Measurements from ENCODE around the gene AVL9.

Gene AVL9

DNA sequence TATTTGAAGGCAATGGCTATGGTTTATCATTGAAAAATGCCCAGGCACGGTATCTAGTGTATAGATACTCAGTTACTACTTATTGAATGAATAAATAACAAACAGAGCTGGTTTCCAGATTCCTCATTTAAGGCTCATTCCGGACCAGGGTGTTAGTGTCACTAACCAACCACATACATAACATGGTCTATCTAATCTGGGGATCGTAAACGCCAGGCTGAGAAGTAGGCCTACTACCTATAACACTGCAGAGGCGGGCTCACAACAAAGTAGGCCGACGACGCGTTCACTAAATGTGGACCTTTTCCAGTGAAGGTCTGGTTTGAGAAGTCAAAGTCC, 5.5 kb upstream of the AVL9 start:
- Histone ChIP-seq H3K4me3 (replicated peaks; ENCODE audit: insufficient read depth, low read length) (peak overlapping the region; percentile 95), H3K27me3 (ENCODE audit: insufficient read depth, poor library complexity, severe bottlenecking) (no peaks in the 10 kb centered on the region), H3K27ac (replicated peaks) (peak overlapping the region; percentile 92)
- no peak for DNase-seq (ENCODE audit: low read depth in 1 of 2, low spot score in 1 of 2)
- TF ChIP-seq POLR2AphosphoS5 (IDR thresholded peaks at IDR 0.05; ENCODE audit: low read depth) (no peak), SPI1 (IDR thresholded peaks at IDR 0.05; ENCODE audit: borderline replicate concordance, low read depth) (no peak), GABPA (IDR thresholded peaks at IDR 0.05; ENCODE audit: low read depth) (no peak)
- TF ChIP-seq, protein P1, sequence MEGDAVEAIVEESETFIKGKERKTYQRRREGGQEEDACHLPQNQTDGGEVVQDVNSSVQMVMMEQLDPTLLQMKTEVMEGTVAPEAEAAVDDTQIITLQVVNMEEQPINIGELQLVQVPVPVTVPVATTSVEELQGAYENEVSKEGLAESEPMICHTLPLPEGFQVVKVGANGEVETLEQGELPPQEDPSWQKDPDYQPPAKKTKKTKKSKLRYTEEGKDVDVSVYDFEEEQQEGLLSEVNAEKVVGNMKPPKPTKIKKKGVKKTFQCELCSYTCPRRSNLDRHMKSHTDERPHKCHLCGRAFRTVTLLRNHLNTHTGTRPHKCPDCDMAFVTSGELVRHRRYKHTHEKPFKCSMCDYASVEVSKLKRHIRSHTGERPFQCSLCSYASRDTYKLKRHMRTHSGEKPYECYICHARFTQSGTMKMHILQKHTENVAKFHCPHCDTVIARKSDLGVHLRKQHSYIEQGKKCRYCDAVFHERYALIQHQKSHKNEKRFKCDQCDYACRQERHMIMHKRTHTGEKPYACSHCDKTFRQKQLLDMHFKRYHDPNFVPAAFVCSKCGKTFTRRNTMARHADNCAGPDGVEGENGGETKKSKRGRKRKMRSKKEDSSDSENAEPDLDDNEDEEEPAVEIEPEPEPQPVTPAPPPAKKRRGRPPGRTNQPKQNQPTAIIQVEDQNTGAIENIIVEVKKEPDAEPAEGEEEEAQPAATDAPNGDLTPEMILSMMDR (IDR thresholded peaks at IDR 0.05; ENCODE audit: insufficient read depth, low read length): no peak
- TF ChIP-seq, protein P2, sequence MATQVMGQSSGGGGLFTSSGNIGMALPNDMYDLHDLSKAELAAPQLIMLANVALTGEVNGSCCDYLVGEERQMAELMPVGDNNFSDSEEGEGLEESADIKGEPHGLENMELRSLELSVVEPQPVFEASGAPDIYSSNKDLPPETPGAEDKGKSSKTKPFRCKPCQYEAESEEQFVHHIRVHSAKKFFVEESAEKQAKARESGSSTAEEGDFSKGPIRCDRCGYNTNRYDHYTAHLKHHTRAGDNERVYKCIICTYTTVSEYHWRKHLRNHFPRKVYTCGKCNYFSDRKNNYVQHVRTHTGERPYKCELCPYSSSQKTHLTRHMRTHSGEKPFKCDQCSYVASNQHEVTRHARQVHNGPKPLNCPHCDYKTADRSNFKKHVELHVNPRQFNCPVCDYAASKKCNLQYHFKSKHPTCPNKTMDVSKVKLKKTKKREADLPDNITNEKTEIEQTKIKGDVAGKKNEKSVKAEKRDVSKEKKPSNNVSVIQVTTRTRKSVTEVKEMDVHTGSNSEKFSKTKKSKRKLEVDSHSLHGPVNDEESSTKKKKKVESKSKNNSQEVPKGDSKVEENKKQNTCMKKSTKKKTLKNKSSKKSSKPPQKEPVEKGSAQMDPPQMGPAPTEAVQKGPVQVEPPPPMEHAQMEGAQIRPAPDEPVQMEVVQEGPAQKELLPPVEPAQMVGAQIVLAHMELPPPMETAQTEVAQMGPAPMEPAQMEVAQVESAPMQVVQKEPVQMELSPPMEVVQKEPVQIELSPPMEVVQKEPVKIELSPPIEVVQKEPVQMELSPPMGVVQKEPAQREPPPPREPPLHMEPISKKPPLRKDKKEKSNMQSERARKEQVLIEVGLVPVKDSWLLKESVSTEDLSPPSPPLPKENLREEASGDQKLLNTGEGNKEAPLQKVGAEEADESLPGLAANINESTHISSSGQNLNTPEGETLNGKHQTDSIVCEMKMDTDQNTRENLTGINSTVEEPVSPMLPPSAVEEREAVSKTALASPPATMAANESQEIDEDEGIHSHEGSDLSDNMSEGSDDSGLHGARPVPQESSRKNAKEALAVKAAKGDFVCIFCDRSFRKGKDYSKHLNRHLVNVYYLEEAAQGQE (IDR thresholded peaks at IDR 0.05; ENCODE audit: insufficient replicate concordance, low read depth): no peak

DNA sequence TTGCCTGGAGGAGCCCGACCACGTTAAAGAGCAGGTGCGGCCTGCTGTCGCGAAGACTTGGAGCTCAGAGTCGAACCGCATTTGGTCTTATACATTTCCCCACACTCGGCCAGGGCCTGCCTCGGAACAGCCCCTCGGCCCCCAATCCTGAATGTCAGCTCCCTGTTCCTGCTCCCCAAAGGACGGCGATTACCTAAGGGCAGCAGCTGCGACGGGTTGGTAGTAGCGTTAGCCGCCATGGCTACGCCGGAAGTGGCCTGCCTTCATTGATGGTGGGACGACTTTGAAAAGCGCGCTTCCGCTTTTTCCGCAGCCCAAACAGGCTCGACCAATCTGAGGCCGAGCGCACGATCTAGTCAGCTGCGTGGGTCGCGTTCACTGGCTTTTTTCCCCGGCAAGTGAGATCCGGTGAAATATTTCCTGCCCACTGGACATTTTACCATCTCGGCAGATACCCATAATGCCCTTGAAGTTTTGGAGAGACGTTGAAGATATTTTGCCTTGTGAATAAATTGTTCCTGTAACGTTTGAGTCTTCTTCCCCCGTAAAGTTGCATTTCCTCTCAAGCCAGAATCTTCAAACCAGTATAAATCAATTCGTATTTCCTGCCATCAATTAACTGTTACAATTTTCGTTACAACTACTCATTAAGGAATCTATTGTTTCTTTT, 5.0 kb upstream of the AVL9 start, which contains the start of gene LSM5:
Gene LSM5, minus strand, starts transcription at position 254 of the 670 bp plus-strand sequence. Its CDS starts 15 bp downstream, at position 239.
- Histone ChIP-seq H3K27ac (replicated peaks) (peak within 1 kb of the TSS; percentile 92), H3K4me3 (replicated peaks; ENCODE audit: insufficient read depth, low read length) (peak within 1 kb of the TSS; percentile 95), H3K27me3 (ENCODE audit: insufficient read depth, poor library complexity, severe bottlenecking) (no peaks in the 10 kb centered on the region)
- DNase-seq (ENCODE audit: low read depth in 1 of 2, low spot score in 1 of 2): peak; percentile 85 to 94
- TF ChIP-seq POLR2AphosphoS5 (IDR thresholded peaks at IDR 0.05; ENCODE audit: low read depth) (peak; percentile 93), SPI1 (IDR thresholded peaks at IDR 0.05; ENCODE audit: borderline replicate concordance, low read depth) (peak; percentile 91), GABPA (IDR thresholded peaks at IDR 0.05; ENCODE audit: low read depth) (peak; percentile 99)
- TF ChIP-seq, protein P2 (IDR thresholded peaks at IDR 0.05; ENCODE audit: insufficient replicate concordance, low read depth): peak; percentile 42
- TF ChIP-seq, protein P1 (IDR thresholded peaks at IDR 0.05; ENCODE audit: insufficient read depth, low read length): no peak

DNA sequence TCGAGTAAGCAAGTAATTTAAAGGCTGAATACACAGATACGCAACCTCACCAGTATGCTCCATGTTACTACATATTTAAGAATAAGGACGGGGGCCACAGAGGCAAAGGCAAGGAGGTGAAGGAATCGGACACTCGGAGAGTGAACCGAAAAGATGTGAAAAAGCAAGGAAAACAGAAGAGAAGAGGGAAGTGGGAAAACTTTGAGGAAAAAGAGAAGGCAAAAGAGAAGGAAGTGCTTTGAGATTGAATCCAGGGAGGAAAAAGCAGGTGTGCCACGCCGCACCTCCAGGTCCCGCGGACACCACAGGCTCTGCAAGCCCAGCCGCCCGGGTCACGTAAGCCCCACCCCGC, 367 bp upstream of the AVL9 start:
- Histone ChIP-seq H3K27ac (replicated peaks) (peak overlapping the region; percentile 66), H3K27me3 (ENCODE audit: insufficient read depth, poor library complexity, severe bottlenecking) (no peaks in the 10 kb centered on the region), H3K4me3 (replicated peaks; ENCODE audit: insufficient read depth, low read length) (peak overlapping the region; percentile 70)
- DNase-seq (ENCODE audit: low read depth in 1 of 2, low spot score in 1 of 2): no peak
- no peak for TF ChIP-seq GABPA (IDR thresholded peaks at IDR 0.05; ENCODE audit: low read depth)
- TF ChIP-seq SPI1 (IDR thresholded peaks at IDR 0.05; ENCODE audit: borderline replicate concordance, low read depth): peak; percentile 14; the same call in 1 of the 2 replicates
- TF ChIP-seq POLR2AphosphoS5 (IDR thresholded peaks at IDR 0.05; ENCODE audit: low read depth): 0 out of 2 replicates have a peak, but pooled peaks have one; percentile 7

DNA sequence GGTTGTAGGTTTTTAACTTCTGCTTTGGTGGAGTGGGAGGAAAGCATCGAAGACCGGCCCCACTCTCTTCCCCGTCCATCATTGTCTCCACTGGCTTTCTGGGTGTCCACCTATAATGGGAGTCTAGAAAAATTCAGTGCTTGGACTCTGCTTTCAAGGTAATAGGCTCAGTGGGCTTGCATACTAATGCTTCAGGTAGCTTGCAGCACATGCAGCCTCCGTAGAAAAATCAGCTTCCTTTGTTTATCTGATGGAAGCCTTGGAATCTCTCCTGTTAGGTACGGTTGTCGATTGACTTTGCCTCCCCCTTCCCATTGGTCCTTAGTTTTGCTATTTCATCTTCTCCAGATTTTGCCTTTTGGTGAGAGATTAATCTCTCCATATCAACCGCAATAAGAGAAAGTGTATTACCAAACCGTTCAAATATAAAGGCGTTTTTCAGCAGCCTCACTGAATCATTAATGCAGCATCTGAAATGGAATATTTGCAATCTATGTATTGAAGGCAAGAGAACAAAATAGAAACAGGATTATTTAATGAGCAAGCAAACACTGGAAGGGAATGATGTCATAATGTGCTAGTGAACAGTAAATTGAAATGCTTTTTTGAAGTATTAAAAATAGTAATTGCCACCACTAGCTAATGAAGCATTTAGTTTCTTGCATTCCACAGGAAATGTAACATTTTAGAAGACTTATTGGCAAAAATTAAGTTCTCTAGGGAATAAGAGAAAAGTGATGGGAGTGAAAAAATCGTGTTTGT, 944 bp downstream of the AVL9 start:
- DNase-seq (ENCODE audit: low read depth in 1 of 2, low spot score in 1 of 2): no peak

More for the DNA sequence above, 944 bp downstream of the AVL9 start:
- peak overlapping the region; percentile 85 for H3K4me3 ChIP-seq (replicated peaks; ENCODE audit: insufficient read depth, low read length)
- TF ChIP-seq, protein P1 (IDR thresholded peaks at IDR 0.05; ENCODE audit: insufficient read depth, low read length): no peak
- TF ChIP-seq, protein P2 (IDR thresholded peaks at IDR 0.05; ENCODE audit: insufficient replicate concordance, low read depth): no peak
- no peaks in the 10 kb centered on the region for H3K27me3 ChIP-seq (ENCODE audit: insufficient read depth, poor library complexity, severe bottlenecking)
- H3K27ac ChIP-seq (replicated peaks): peak overlapping the region; percentile 99
